SK-N-MC (cell line): ENCODE measurements around the gene RNF150.

Source experiments
- EZH2 ChIP-seq: fragments of 200-600 bp; sonication (generic); IDR thresholded peaks from one replicate; pipeline ENCODE4 v1.6.1; 2017; ENCODE audit warnings: antibody characterized with exemption
- FOXP2 ChIP-seq: optimal IDR thresholded peaks from 2 replicates; pipeline ENCODE3; 2011; ENCODE audit warnings: mild to moderate bottlenecking, moderate library complexity; ENCODE audit not compliant: insufficient read depth; ENCODE audit errors: extremely low read length, control extremely low read depth
- POLR2AphosphoS5 ChIP-seq: IDR thresholded peaks from 2 replicates; pipeline ENCODE4 v1.6.1; 2012; ENCODE audit warnings: mild to moderate bottlenecking, low read depth, low read length, borderline replicate concordance

DNA sequence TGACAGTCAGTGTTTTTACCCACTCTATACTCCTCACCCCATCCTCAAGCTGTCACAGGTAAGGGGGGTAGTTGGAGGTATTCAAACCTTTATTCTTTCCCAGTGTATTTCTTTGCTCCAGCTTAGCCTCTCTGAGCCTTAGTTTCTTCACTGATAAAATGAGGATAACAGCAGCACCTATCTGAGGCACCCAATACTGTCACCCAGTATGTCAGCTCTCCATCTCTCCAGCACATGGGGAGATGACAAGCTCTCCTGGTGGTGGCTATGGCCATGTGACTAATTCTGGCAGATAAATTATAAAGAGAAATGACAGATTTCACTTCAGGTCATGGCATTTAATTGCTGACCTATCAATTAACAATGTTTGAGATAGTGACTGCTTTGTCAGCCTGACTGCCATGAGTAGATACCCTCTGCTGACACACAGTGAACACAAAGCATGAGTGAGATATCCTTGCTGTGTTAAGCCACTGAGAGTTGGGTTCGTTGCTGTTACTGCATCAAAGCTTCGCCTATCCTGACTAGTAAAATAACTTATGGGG, 200.7 kb downstream of the RNF150 start:
- TF ChIP-seq POLR2AphosphoS5 (no peak), EZH2 (no peak), FOXP2 (no peak)
